Endothelial cell of umbilical vein (primary cell): ENCODE measurements around the gene LLGL2.

ENCODE experiments used
- GATA2 ChIP-seq: IDR thresholded peaks from 2 replicates; pipeline ENCODE4 v1.7.0; 2011; ENCODE audit warnings: low read depth, mild to moderate bottlenecking, moderate library complexity, mixed read lengths, low read length; ENCODE audit not compliant: insufficient read length, insufficient read depth
- JUN ChIP-seq: IDR thresholded peaks from 2 replicates; pipeline ENCODE4 v1.6.1; 2011; ENCODE audit warnings: borderline replicate concordance, low read depth; ENCODE audit not compliant: insufficient read length, insufficient read depth
- TF ChIP-seq, protein P1 (sequence below), 2 donors: IDR thresholded peaks; 1 replicate in 1 of 2; 2 replicates in 1 of 2; pipeline ENCODE4 v1.5.1; 2011; ENCODE audit warnings: low read length in 2 of 2, mild to moderate bottlenecking in 2 of 2, moderate library complexity in 2 of 2, control low read depth in 1 of 2, inconsistent platforms in 1 of 2, low read depth in 1 of 2; ENCODE audit not compliant: insufficient read depth in 1 of 2; ENCODE audit errors: extremely low read depth in 1 of 2

DNA sequence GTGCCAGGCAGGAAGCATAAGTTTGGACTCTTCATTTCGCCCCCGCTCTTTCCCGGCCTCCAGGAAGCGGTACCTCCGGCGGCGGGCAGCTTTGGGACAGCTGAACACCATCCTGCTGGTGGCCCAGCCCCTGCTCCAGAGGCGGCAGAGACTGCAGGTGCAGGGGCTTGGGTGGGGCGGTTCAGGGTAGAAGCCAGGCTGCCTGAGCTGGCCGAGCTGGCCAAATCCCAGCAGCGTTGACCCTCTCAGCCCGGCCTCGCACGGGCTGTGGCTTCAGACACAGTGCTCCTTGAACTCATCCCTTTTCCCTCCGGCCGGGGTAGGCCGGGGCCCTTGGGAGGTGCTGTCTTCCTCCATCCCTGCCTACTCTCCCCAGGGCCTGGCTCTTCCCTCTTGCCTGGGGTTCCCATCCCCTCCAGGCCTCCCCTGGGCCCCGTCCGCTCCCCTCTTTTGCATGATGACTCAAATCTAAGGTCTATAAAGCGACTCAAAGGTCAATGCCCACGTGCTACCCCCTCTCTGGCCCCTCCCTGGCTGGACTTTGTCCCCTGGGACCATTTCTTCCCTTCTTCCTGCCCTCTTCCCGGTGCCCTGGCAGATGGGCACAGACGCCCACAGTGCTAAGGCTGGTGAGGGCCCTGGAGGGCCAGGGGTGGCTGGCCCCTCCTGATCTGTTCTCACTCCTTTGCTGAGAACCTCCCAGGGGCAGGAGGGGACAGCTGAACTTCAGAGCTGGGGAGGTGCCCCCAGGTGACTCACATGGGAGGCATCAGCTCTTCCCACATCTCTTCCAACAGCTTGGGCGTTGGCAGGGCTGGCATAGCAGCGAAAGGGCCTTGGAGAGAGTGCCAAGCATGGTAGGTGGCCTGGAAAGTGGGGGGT is 84.8 kb downstream of the LLGL2 start:
- TF ChIP-seq GATA2 = no peak
- TF ChIP-seq, protein P1, sequence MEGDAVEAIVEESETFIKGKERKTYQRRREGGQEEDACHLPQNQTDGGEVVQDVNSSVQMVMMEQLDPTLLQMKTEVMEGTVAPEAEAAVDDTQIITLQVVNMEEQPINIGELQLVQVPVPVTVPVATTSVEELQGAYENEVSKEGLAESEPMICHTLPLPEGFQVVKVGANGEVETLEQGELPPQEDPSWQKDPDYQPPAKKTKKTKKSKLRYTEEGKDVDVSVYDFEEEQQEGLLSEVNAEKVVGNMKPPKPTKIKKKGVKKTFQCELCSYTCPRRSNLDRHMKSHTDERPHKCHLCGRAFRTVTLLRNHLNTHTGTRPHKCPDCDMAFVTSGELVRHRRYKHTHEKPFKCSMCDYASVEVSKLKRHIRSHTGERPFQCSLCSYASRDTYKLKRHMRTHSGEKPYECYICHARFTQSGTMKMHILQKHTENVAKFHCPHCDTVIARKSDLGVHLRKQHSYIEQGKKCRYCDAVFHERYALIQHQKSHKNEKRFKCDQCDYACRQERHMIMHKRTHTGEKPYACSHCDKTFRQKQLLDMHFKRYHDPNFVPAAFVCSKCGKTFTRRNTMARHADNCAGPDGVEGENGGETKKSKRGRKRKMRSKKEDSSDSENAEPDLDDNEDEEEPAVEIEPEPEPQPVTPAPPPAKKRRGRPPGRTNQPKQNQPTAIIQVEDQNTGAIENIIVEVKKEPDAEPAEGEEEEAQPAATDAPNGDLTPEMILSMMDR (IDR thresholded peaks at IDR 0.05; ENCODE audit: extremely low read depth in 1 of 2, insufficient read depth in 1 of 2, low read depth in 1 of 2, low read length in 2 of 2) = no peak
- no peak for TF ChIP-seq JUN
